HL-60 (cell line): Measurements from ENCODE around the gene NUTM1.
"Not testable (repeated sequence)": the region's sequence is repeated elsewhere in the genome, so short reads cannot be mapped to it uniquely, and the experiment has no call there.

ENCODE experiments used
- DNase-seq, 2 experiments: peaks; one replicate each; pipeline ENCODE4 v3.0.0-alpha.2; 2010 to 2020; ENCODE audit warnings: low read depth in 1 of 2, low spot score in 1 of 2
- H3K27ac ChIP-seq: fragments of 250-450 bp; sonication (Bioruptor Pico); replicated peaks from 2 replicates; pipeline ENCODE4 v1.5.1; 2020; ENCODE audit warnings: mild to moderate bottlenecking, moderate library complexity
- H3K27me3 ChIP-seq: fragments of 250-450 bp; sonication (Bioruptor Pico); 2 replicates; pipeline ENCODE4 v1.5.1; 2021; ENCODE audit warnings: mild to moderate bottlenecking, moderate library complexity; ENCODE audit not compliant: insufficient read depth, poor library complexity, severe bottlenecking
- H3K4me3 ChIP-seq: replicated peaks from 2 replicates; pipeline ENCODE4 v1.5.1; 2011; ENCODE audit warnings: mild to moderate bottlenecking, control low read depth, low read length; ENCODE audit not compliant: insufficient read depth
- GABPA ChIP-seq: IDR thresholded peaks from 2 replicates; pipeline ENCODE4 v1.6.1; 2012; ENCODE audit warnings: low read depth
- POLR2AphosphoS5 ChIP-seq: IDR thresholded peaks from 2 replicates; pipeline ENCODE4 v1.6.1; 2012; ENCODE audit warnings: low read depth
- SPI1 ChIP-seq: IDR thresholded peaks from 2 replicates; pipeline ENCODE4 v1.6.1; 2012; ENCODE audit warnings: low read depth, mild to moderate bottlenecking, borderline replicate concordance
- TF ChIP-seq, protein P1 (sequence below): IDR thresholded peaks from 2 replicates; pipeline ENCODE4 v1.6.1; 2012; ENCODE audit warnings: low read depth; ENCODE audit not compliant: insufficient replicate concordance
- TF ChIP-seq, protein P2 (sequence below): IDR thresholded peaks from one replicate; pipeline ENCODE4 v1.5.1; 2011; ENCODE audit warnings: low read length, control low read depth, inconsistent platforms; ENCODE audit not compliant: insufficient read depth

Gene NUTM1

DNA sequence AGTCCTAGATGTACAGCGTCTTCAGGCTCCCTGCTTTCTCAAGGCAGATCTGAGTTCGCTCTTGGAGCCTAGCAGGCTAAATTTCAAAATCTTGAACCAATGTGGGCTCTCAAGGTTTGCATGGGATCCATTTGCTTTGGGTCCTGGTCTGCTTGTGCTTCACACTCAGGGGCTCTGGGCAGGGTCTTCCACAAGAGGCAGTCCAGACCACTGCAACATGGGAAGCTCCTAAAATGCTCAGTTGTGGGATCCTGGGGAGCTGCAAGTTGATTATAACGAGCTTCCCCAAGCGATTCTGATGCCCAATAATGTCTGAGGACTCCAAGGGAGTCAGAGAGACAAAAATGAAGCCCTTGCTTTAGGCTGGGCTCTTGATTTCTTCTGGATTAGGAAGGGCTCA is 6.7 kb downstream of the NUTM1 start:
- no peak overlapping the region for H3K27ac ChIP-seq
- no peaks in the 10 kb centered on the region for H3K27me3 ChIP-seq
- no peak for DNase-seq
- H3K4me3 ChIP-seq = no peak overlapping the region
- TF ChIP-seq, protein P1, sequence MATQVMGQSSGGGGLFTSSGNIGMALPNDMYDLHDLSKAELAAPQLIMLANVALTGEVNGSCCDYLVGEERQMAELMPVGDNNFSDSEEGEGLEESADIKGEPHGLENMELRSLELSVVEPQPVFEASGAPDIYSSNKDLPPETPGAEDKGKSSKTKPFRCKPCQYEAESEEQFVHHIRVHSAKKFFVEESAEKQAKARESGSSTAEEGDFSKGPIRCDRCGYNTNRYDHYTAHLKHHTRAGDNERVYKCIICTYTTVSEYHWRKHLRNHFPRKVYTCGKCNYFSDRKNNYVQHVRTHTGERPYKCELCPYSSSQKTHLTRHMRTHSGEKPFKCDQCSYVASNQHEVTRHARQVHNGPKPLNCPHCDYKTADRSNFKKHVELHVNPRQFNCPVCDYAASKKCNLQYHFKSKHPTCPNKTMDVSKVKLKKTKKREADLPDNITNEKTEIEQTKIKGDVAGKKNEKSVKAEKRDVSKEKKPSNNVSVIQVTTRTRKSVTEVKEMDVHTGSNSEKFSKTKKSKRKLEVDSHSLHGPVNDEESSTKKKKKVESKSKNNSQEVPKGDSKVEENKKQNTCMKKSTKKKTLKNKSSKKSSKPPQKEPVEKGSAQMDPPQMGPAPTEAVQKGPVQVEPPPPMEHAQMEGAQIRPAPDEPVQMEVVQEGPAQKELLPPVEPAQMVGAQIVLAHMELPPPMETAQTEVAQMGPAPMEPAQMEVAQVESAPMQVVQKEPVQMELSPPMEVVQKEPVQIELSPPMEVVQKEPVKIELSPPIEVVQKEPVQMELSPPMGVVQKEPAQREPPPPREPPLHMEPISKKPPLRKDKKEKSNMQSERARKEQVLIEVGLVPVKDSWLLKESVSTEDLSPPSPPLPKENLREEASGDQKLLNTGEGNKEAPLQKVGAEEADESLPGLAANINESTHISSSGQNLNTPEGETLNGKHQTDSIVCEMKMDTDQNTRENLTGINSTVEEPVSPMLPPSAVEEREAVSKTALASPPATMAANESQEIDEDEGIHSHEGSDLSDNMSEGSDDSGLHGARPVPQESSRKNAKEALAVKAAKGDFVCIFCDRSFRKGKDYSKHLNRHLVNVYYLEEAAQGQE = no peak
- TF ChIP-seq GABPA (no peak), POLR2AphosphoS5 (no peak), SPI1 (no peak)
- TF ChIP-seq, protein P2, sequence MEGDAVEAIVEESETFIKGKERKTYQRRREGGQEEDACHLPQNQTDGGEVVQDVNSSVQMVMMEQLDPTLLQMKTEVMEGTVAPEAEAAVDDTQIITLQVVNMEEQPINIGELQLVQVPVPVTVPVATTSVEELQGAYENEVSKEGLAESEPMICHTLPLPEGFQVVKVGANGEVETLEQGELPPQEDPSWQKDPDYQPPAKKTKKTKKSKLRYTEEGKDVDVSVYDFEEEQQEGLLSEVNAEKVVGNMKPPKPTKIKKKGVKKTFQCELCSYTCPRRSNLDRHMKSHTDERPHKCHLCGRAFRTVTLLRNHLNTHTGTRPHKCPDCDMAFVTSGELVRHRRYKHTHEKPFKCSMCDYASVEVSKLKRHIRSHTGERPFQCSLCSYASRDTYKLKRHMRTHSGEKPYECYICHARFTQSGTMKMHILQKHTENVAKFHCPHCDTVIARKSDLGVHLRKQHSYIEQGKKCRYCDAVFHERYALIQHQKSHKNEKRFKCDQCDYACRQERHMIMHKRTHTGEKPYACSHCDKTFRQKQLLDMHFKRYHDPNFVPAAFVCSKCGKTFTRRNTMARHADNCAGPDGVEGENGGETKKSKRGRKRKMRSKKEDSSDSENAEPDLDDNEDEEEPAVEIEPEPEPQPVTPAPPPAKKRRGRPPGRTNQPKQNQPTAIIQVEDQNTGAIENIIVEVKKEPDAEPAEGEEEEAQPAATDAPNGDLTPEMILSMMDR = no peak

- not testable (repeated sequence) for DNase-seq, H3K27ac ChIP-seq, H3K4me3 ChIP-seq, H3K27me3 ChIP-seq
Observed at GRCh38 chr15:34352996-34353395, 9.9 kb downstream of the NUTM1 start.

GRCh38 chr15:34353627-34354026 is 10.5 kb downstream of the NUTM1 start:
- TF ChIP-seq, protein P1 = no peak
- TF ChIP-seq SPI1 (no peak), GABPA (no peak), POLR2AphosphoS5 (no peak)
- TF ChIP-seq, protein P2 = no peak

GRCh38 chr15:34354286-34354685 is 11.2 kb downstream of the NUTM1 start:
- DNase-seq = peak; percentile 28 to 30
- TF ChIP-seq, protein P2 = no peak
- no peak for TF ChIP-seq GABPA
- Histone ChIP-seq H3K4me3 (no peak overlapping the region), H3K27ac (no peak overlapping the region), H3K27me3 (no peaks in the 10 kb centered on the region)

More at GRCh38 chr15:34353627-34354026, 10.5 kb downstream of the NUTM1 start:
- Histone ChIP-seq H3K27me3 (no peaks in the 10 kb centered on the region), H3K4me3 (no peak overlapping the region), H3K27ac (no peak overlapping the region)
- DNase-seq = no peak

GRCh38 chr15:34355241-34355640 is 12.1 kb downstream of the NUTM1 start:
- no peak overlapping the region for H3K27ac ChIP-seq
- DNase-seq = no peak
- TF ChIP-seq GABPA (no peak), SPI1 (no peak), POLR2AphosphoS5 (no peak)
- TF ChIP-seq, protein P1 = no peak
- TF ChIP-seq, protein P2 = no peak

More at GRCh38 chr15:34355241-34355640, 12.1 kb downstream of the NUTM1 start:
- Histone ChIP-seq H3K27me3 (no peaks in the 10 kb centered on the region), H3K4me3 (no peak overlapping the region)
